GM10248 (cell line): ENCODE measurements around the gene OPRD1.

ENCODE experiments used
- CTCF ChIA-PET: fragments of 300-600 bp; sonication (Branson Sonifier 250); formaldehyde crosslinking; extraction: SDS; loops from one replicate; lab custom pipeline; 2021; ENCODE audit warnings: antibody characterized with exemption; lab: Yijun Ruan, JAX
- POLR2A ChIA-PET: fragments of 350-650 bp; sonication (Branson Sonifier 250); formaldehyde crosslinking; extraction: SDS; loops from one replicate; lab custom pipeline; 2020; ENCODE audit warnings: antibody characterized with exemption; lab: Yijun Ruan, JAX
- DNase-seq: peaks from one replicate; pipeline ENCODE4 v3.0.0; 2012; ENCODE audit errors: extremely low spot score
- TF ChIP-seq, protein P1 (sequence below): IDR thresholded peaks from 2 replicates; pipeline ENCODE4 v1.5.1; 2012; ENCODE audit warnings: mild to moderate bottlenecking, low read depth; ENCODE audit errors: extremely low read depth, missing control alignments, control extremely low read depth

The OPRD1 gene

GRCh38 chr1:28860332-28861073, 48.5 kb downstream of the OPRD1 start:
- no peak for DNase-seq
- ChIA-PET POLR2A (no interaction called here), CTCF (interaction anchor here (0.9 to 6.5 kb wide), 4 partner anchors 17 to 501 kb away, joined by 3 to 42 read pairs (median 3); no protein-coding TSS in a partner anchor)
- TF ChIP-seq, protein P1, sequence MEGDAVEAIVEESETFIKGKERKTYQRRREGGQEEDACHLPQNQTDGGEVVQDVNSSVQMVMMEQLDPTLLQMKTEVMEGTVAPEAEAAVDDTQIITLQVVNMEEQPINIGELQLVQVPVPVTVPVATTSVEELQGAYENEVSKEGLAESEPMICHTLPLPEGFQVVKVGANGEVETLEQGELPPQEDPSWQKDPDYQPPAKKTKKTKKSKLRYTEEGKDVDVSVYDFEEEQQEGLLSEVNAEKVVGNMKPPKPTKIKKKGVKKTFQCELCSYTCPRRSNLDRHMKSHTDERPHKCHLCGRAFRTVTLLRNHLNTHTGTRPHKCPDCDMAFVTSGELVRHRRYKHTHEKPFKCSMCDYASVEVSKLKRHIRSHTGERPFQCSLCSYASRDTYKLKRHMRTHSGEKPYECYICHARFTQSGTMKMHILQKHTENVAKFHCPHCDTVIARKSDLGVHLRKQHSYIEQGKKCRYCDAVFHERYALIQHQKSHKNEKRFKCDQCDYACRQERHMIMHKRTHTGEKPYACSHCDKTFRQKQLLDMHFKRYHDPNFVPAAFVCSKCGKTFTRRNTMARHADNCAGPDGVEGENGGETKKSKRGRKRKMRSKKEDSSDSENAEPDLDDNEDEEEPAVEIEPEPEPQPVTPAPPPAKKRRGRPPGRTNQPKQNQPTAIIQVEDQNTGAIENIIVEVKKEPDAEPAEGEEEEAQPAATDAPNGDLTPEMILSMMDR, result no peak

DNA sequence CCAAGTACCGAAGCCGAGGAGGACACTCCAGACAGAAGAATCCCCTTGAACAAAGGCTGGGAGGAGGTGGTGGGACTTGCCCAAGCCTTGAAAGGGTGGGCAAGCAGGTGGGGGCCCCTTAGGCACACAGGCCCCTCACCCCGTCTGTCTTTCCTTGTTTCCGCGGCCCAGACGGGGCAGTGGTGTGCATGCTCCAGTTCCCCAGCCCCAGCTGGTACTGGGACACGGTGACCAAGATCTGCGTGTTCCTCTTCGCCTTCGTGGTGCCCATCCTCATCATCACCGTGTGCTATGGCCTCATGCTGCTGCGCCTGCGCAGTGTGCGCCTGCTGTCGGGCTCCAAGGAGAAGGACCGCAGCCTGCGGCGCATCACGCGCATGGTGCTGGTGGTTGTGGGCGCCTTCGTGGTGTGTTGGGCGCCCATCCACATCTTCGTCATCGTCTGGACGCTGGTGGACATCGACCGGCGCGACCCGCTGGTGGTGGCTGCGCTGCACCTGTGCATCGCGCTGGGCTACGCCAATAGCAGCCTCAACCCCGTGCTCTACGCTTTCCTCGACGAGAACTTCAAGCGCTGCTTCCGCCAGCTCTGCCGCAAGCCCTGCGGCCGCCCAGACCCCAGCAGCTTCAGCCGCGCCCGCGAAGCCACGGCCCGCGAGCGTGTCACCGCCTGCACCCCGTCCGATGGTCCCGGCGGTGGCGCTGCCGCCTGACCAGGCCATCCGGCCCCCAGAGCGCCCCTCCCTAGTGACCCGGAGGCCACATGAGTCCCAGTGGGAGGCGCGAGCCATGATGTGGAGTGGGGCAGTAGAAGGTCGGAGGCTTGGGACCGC, 50.8 kb downstream of the OPRD1 start:
- CTCF ChIA-PET, result interaction anchor here (1.3 to 6.5 kb wide), 2 partner anchors 14 to 19 kb away, joined by 3 to 42 read pairs; no protein-coding TSS in a partner anchor
- no peak for DNase-seq
- TF ChIP-seq, protein P1, result no peak
- POLR2A ChIA-PET, result no interaction called here

- ChIA-PET CTCF (interaction anchor here (6.5 kb wide), 1 partner anchor 12 kb away, joined by 42 read pairs; no protein-coding TSS in a partner anchor), POLR2A (no interaction called here)
- DNase-seq, result no peak
- TF ChIP-seq, protein P1, result no peak
Observed at GRCh38 chr1:28864695-28865094, 52.7 kb downstream of the OPRD1 start.

DNA sequence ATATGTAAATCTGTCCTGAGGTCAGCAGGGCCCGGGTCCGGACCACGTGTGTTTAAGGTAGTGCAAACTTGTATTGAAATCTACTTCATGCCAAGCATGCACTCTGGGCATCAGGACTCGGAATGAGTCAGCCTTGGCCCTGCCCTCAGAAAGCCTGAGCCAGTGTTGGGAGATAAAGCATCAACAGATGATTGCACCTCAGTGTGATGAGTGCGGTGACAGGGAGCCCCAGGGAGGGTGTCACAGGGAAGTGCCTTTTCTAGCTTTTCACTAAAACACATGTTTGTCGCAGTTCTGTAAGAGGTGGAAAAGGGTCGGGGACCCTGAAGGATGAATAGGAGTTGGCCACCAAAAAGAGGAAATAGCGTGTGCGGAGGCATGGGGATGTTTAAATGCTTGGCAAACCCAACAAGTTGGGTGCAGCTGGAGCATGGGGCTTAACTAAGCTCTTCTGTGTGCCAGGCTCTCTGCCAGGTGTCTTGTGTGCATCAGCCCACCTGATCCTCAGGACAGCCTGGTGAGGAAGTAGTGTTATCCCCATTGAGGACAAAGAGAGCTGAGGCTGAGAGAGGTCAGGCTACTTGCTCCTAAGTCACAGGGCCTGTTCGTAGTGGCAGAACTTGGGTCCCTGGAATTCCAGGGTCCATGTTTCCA, 54.2 kb downstream of the OPRD1 start:
- DNase-seq, result no peak
- TF ChIP-seq, protein P1, result no peak
- POLR2A ChIA-PET, result no interaction called here
- CTCF ChIA-PET, result interaction anchor here (1.3 to 3.8 kb wide), 2 partner anchors 11 to 16 kb away, joined by 6 to 38 read pairs; no protein-coding TSS in a partner anchor

DNA sequence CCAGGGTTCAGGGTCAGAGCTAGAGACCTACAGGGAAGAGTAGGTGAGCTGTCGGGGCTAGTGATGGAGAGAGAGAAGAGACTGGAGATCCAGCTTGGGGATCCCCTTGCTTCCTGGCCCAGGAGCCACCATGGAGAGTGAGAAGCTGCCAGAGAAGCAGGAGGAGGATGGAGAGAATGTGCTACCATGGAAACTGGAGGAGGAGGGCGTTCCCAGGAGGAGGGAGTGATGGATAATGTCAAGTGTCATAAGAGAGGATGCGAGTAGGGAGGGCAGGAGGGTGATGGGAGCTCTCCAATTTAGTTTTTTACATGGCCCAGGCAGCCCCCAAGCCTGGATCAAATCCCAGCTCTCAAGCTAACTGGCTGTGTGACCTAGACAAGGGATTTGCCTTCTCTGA, 55.9 kb downstream of the OPRD1 start:
- POLR2A ChIA-PET, result no interaction called here
- TF ChIP-seq, protein P1, result no peak
- no peak for DNase-seq
- CTCF ChIA-PET, result interaction anchor here (1.1 to 3.8 kb wide), 3 partner anchors 9 to 25 kb away, joined by 3 to 38 read pairs (median 18); no protein-coding TSS in a partner anchor

DNA sequence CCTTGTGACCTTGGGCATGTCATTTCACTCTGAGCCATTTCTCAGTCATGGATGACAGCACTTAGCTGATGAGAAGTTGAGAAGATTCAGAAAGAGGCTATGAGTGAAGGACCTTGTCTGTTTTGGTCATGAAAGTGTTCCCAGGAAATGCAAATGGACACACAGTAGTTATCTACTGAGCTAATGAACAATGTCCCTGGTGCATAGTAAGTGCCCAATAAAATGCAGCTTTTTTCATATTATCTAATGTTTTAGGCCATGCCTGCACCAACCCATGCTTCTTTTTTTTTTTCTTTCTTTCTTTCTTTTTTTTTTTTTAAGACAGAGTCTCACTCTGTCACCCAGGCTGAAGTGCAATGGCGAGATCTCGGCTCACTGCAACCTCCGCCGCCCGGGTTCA, 58.0 kb downstream of the OPRD1 start:
- no peak for DNase-seq
- ChIA-PET POLR2A (no interaction called here), CTCF (interaction anchor here (1.0 to 3.8 kb wide), 7 partner anchors 11 to 511 kb away, joined by 3 to 18 read pairs (median 4); no protein-coding TSS in a partner anchor)
- TF ChIP-seq, protein P1, result no peak
